Endodermal cell (in vitro differentiated cells): ENCODE data around the gene HHATL. TPM values are rescaled to one million over a fixed set of nuclear protein-coding genes. Genes with fewer than 3 reads are reported as not detected.

Experiments
- DNase-seq: peaks from one replicate; pipeline ENCODE4 v3.0.0-alpha.2; 2017
- H3K27ac ChIP-seq: 2 replicates; pipeline ENCODE4 v1.5.1; 2013; ENCODE audit warnings: mild to moderate bottlenecking, low read depth, low read length, moderate library complexity
- H3K27me3 ChIP-seq: 2 replicates; pipeline ENCODE4 v1.6.1; 2013; ENCODE audit warnings: mild to moderate bottlenecking, low read length, moderate library complexity; ENCODE audit not compliant: insufficient read depth, control insufficient read depth, poor library complexity, severe bottlenecking
- H3K36me3 ChIP-seq: 2 replicates; pipeline ENCODE4 v1.7.0; 2013; ENCODE audit warnings: mild to moderate bottlenecking, low read length, moderate library complexity; ENCODE audit not compliant: control insufficient read depth, insufficient read depth
- H3K4me1 ChIP-seq: one replicate; pipeline ENCODE4 v1.7.0; 2013; ENCODE audit warnings: low read length; ENCODE audit not compliant: control insufficient read depth, insufficient read depth
- H3K4me3 ChIP-seq: 2 replicates; pipeline ENCODE4 v1.5.1; 2013; ENCODE audit warnings: mild to moderate bottlenecking, low read length, moderate library complexity
- H3K9ac ChIP-seq: 2 replicates; pipeline ENCODE4 v1.6.1; 2013; ENCODE audit warnings: mild to moderate bottlenecking, low read length, moderate library complexity; ENCODE audit not compliant: poor library complexity, severe bottlenecking; ENCODE audit errors: extremely low read depth
- H3K9me3 ChIP-seq: 2 replicates; pipeline ENCODE4 v1.6.1; 2013; ENCODE audit warnings: mild to moderate bottlenecking, low read length, moderate library complexity; ENCODE audit not compliant: control insufficient read depth
- H3K27ac Mint-ChIP-seq: 2 replicates; pipeline ENCODE4 v1.8.0; 2020; ENCODE audit warnings: mixed read lengths
- H3K27me3 Mint-ChIP-seq: 2 replicates; pipeline ENCODE4 v1.8.0; 2021; ENCODE audit warnings: mild to moderate bottlenecking, mixed read lengths; ENCODE audit not compliant: insufficient read depth
- H3K36me3 Mint-ChIP-seq: 2 replicates; pipeline ENCODE4 v1.8.0; 2020; ENCODE audit warnings: low read depth, mixed read lengths
- H3K4me1 Mint-ChIP-seq: 2 replicates; pipeline ENCODE4 v1.8.0; 2020; ENCODE audit warnings: mixed read lengths
- H3K4me3 Mint-ChIP-seq: 2 replicates; pipeline ENCODE4 v1.8.0; 2020; ENCODE audit warnings: mild to moderate bottlenecking, moderate library complexity, mixed read lengths
- H3K9me3 Mint-ChIP-seq: 2 replicates; pipeline ENCODE4 v1.8.0; 2020; ENCODE audit warnings: mild to moderate bottlenecking, mixed read lengths
- CTCF ChIP-seq: fragments of 200-600 bp; sonication (generic); conservative IDR thresholded peaks from 2 replicates; pipeline ENCODE4 v1.5.0; 2021; ENCODE audit warnings: antibody characterized with exemption, mild to moderate bottlenecking
- WGBS, 2 experiments: methylation state at CpG; one replicate each; pipeline versions ENCODE4 v1.1.5 to v1.1.7; 2013; ENCODE audit warnings: missing lambda C conversion rate in 2 of 2, mixed read lengths in 1 of 2; ENCODE audit not compliant: insufficient coverage in 1 of 2, insufficient read length in 1 of 2; 5-methylcytosine and 5-hydroxymethylcytosine counted together
- total RNA-seq, 2 donors: library from RNA; stranded (reverse); fragmentation: NEBNext Ultra II Directional in 1 of 2; extraction: Animal tissue kit (Norgen Biotek cat#: 25700) in 1 of 2; gene quantifications; 2 replicates in 1 of 2; 3 replicates in 1 of 2; pipeline ENCODE4 v1.2.1, GENCODE V29; 2021

The HHATL gene
- total RNA-seq, 2 donors from 2014 or later = not detected

GRCh38 chr3:42741796-42742195 lies 39.2 kb upstream of the HHATL start:
- H3K9me3 Mint-ChIP-seq = peaks cover 3% of the 10 kb centered on the region
- H3K4me3 Mint-ChIP-seq = no peak overlapping the region
- H3K9me3 ChIP-seq = no peaks in the 10 kb centered on the region
- no peak overlapping the region for H3K9ac ChIP-seq
- no peak overlapping the region for H3K27ac ChIP-seq
- no peaks in the 10 kb centered on the region for H3K36me3 Mint-ChIP-seq
- no peaks in the 10 kb centered on the region for H3K27me3 Mint-ChIP-seq
- peaks cover 4% of the 10 kb centered on the region for H3K4me1 Mint-ChIP-seq
- no peak overlapping the region for H3K27ac Mint-ChIP-seq
- no peak overlapping the region for H3K4me3 ChIP-seq
- H3K36me3 ChIP-seq = no peaks in the 10 kb centered on the region
- no peaks in the 10 kb centered on the region for H3K27me3 ChIP-seq
- DNase-seq = peak; percentile 24
- whole genome bisulfite sequencing, 2 experiments = 86 to 88% methylated on average over 3 of the region's 3 CpGs
- TF ChIP-seq CTCF = no peak
- H3K4me1 ChIP-seq = no peaks in the 10 kb centered on the region

- no peak overlapping the region for H3K27ac ChIP-seq
- H3K36me3 ChIP-seq = no peaks in the 10 kb centered on the region
- WGBS, 2 experiments = 93 to 96% methylated on average over 8 to 12 of the region's 12 CpGs
- H3K4me3 ChIP-seq = no peak overlapping the region
- H3K9ac ChIP-seq = no peak overlapping the region
- no peaks in the 10 kb centered on the region for H3K27me3 Mint-ChIP-seq
- no peak overlapping the region for H3K4me3 Mint-ChIP-seq
- H3K27me3 ChIP-seq = no peaks in the 10 kb centered on the region
- peak; percentile 40 for DNase-seq
- H3K4me1 ChIP-seq = peaks cover 10% of the 10 kb centered on the region
- TF ChIP-seq CTCF = no peak
- H3K4me1 Mint-ChIP-seq = peaks cover 24% of the 10 kb centered on the region
- H3K27ac Mint-ChIP-seq = no peak overlapping the region
- no peaks in the 10 kb centered on the region for H3K9me3 ChIP-seq
- peaks cover 3% of the 10 kb centered on the region for H3K9me3 Mint-ChIP-seq
- H3K36me3 Mint-ChIP-seq = no peaks in the 10 kb centered on the region
Measured at GRCh38 chr3:42739401-42740158, 37.0 kb upstream of the HHATL start.

GRCh38 chr3:42736531-42736930 lies 33.9 kb upstream of the HHATL start:
- WGBS, 2 experiments = 90 to 92% methylated on average over 2 to 6 of the region's 6 CpGs
- Histone ChIP-seq H3K4me3 (no peak overlapping the region), H3K9me3 (no peaks in the 10 kb centered on the region), H3K4me1 (peaks cover 10% of the 10 kb centered on the region), H3K27ac (no peak overlapping the region), H3K9ac (no peak overlapping the region), H3K36me3 (no peaks in the 10 kb centered on the region), H3K27me3 (no peaks in the 10 kb centered on the region)
- no peaks in the 10 kb centered on the region for H3K27me3 Mint-ChIP-seq
- H3K4me3 Mint-ChIP-seq = no peak overlapping the region
- no peak for DNase-seq
- no peak overlapping the region for H3K27ac Mint-ChIP-seq
- H3K36me3 Mint-ChIP-seq = no peaks in the 10 kb centered on the region
- peaks cover 3% of the 10 kb centered on the region for H3K9me3 Mint-ChIP-seq
- H3K4me1 Mint-ChIP-seq = peaks cover 39% of the 10 kb centered on the region
- no peak for TF ChIP-seq CTCF
